Activated naive CD4-positive, alpha-beta T cell treated with anti-CD3 and anti-CD28 coated beads, Interleukin-2, amount 10 ng/mL, durations not matched to agents 7 days and 5 days (primary cell): ENCODE results near the gene DZANK1.
"Not testable (repeated sequence)": the region's sequence is repeated elsewhere in the genome, so short reads cannot be mapped to it uniquely, and the experiment has no call there.

Experiments used
- CTCF ChIA-PET: fragments of 350-600 bp; sonication (Branson Sonifier 250); formaldehyde crosslinking; loops from one replicate; lab custom pipeline; 2021; ENCODE audit warnings: antibody characterized with exemption; lab: Charles Lee
- DNase-seq: peaks from one replicate; pipeline ENCODE4 v3.0.0-alpha.2; 2020
- H3K27ac Mint-ChIP-seq: one replicate; pipeline ENCODE4 v1.8.0; 2021; ENCODE audit warnings: mild to moderate bottlenecking, moderate library complexity, mixed read lengths
- H3K27me3 Mint-ChIP-seq: one replicate; pipeline ENCODE4 v1.8.0; 2021; ENCODE audit warnings: mild to moderate bottlenecking, mixed read lengths
- H3K36me3 Mint-ChIP-seq: one replicate; pipeline ENCODE4 v1.8.0; 2021; ENCODE audit warnings: mixed read lengths
- H3K4me1 Mint-ChIP-seq: one replicate; pipeline ENCODE4 v1.8.0; 2021; ENCODE audit warnings: mixed read lengths
- H3K4me3 Mint-ChIP-seq: one replicate; pipeline ENCODE4 v1.8.0; 2021; ENCODE audit warnings: mild to moderate bottlenecking, moderate library complexity, mixed read lengths
- H3K9me3 Mint-ChIP-seq: one replicate; pipeline ENCODE4 v1.8.0; 2021; ENCODE audit warnings: mixed read lengths

DZANK1 gene

GRCh38 chr20:18466894-18467730, at the start of gene DZANK1, which contains the start of gene POLR3F:
Gene DZANK1 (minus strand): TSS chr20:18467030. CDS start chr20:18465358, 1,672 bp downstream.
Gene POLR3F (plus strand): TSS chr20:18467390. CDS start chr20:18467507, 117 bp downstream.
- Mint-ChIP-seq H3K4me1 (peaks cover 36% of the 10 kb centered on the region), H3K36me3 (peaks cover 5% of the 10 kb centered on the region), H3K9me3 (no peaks in the 10 kb centered on the region), H3K4me3 (peak within 1 kb of the TSS; percentile 94), H3K27ac (peak within 1 kb of the TSS; percentile 90), H3K27me3 (peaks cover 5% of the 10 kb centered on the region)
- DNase-seq, result peak; percentile 96
- CTCF ChIA-PET, result interaction anchor here (1.3 kb wide), 1 partner anchor 30 kb away, joined by 3 read pairs; the partner anchor contains the start of gene RBBP9

GRCh38 chr20:18515973-18516372, 49.1 kb upstream of the DZANK1 start:
- CTCF ChIA-PET, result no interaction called here
- H3K9me3 Mint-ChIP-seq, result no peaks in the 10 kb centered on the region
- H3K4me1 Mint-ChIP-seq, result peaks cover 21% of the 10 kb centered on the region
- DNase-seq, result no peak
- no peak overlapping the region for H3K4me3 Mint-ChIP-seq
- H3K27me3 Mint-ChIP-seq, result no peaks in the 10 kb centered on the region
- no peak overlapping the region for H3K27ac Mint-ChIP-seq
- peaks cover 23% of the 10 kb centered on the region for H3K36me3 Mint-ChIP-seq

GRCh38 chr20:18514127-18514526, 47.3 kb upstream of the DZANK1 start:
- H3K4me3 Mint-ChIP-seq, result no peak overlapping the region
- H3K4me1 Mint-ChIP-seq, result peaks cover 40% of the 10 kb centered on the region
- CTCF ChIA-PET, result interaction anchor here (1.1 kb wide), 1 partner anchor 56 kb away, joined by 3 read pairs; no protein-coding TSS in a partner anchor
- H3K36me3 Mint-ChIP-seq, result peaks cover 38% of the 10 kb centered on the region
- DNase-seq, result no peak
- H3K27ac Mint-ChIP-seq, result no peak overlapping the region
- no peaks in the 10 kb centered on the region for H3K9me3 Mint-ChIP-seq
- H3K27me3 Mint-ChIP-seq, result no peaks in the 10 kb centered on the region

GRCh38 chr20:18513208-18513607, 46.4 kb upstream of the DZANK1 start:
- Mint-ChIP-seq H3K36me3 (peaks cover 43% of the 10 kb centered on the region), H3K27ac (no peak overlapping the region), H3K4me3 (no peak overlapping the region), H3K9me3 (no peaks in the 10 kb centered on the region), H3K27me3 (no peaks in the 10 kb centered on the region), H3K4me1 (peaks cover 48% of the 10 kb centered on the region)
- no peak for DNase-seq
- CTCF ChIA-PET, result interaction anchor here (0.7 kb wide), 1 partner anchor 35 kb away, joined by 3 read pairs; no protein-coding TSS in a partner anchor

- CTCF ChIA-PET, result no interaction called here
- peaks cover 46% of the 10 kb centered on the region for H3K36me3 Mint-ChIP-seq
- H3K4me3 Mint-ChIP-seq, result no peak overlapping the region
- DNase-seq, result no peak
- H3K4me1 Mint-ChIP-seq, result peaks cover 60% of the 10 kb centered on the region
- no peak overlapping the region for H3K27ac Mint-ChIP-seq
- H3K9me3 Mint-ChIP-seq, result no peaks in the 10 kb centered on the region
- no peaks in the 10 kb centered on the region for H3K27me3 Mint-ChIP-seq
These were observed 44.7 kb upstream of the DZANK1 start for GRCh38 chr20:18511571-18511970.

- peaks cover 34% of the 10 kb centered on the region for H3K36me3 Mint-ChIP-seq
- peaks cover 11% of the 10 kb centered on the region for H3K27me3 Mint-ChIP-seq
- DNase-seq, result peak; percentile 98
- peak within 1 kb of the TSS; percentile 100 for H3K27ac Mint-ChIP-seq
- CTCF ChIA-PET, result interaction anchor here (3.5 kb wide), 1 partner anchor 11 kb away, joined by 17 read pairs; the partner anchor contains the start of gene RBBP9
- H3K4me3 Mint-ChIP-seq, result peak within 1 kb of the TSS; percentile 99
- no peaks in the 10 kb centered on the region for H3K9me3 Mint-ChIP-seq
- H3K4me1 Mint-ChIP-seq, result peaks cover 59% of the 10 kb centered on the region
These were observed 40.7 kb upstream of the DZANK1 start, which contains the start of gene SEC23B for GRCh38 chr20:18507218-18508191. Gene SEC23B (plus strand): TSS chr20:18507940. CDS start chr20:18510836, 2,896 bp downstream.

- Mint-ChIP-seq H3K27ac (peak overlapping the region; percentile 100), H3K4me1 (peaks cover 55% of the 10 kb centered on the region), H3K36me3 (peaks cover 31% of the 10 kb centered on the region), H3K9me3 (no peaks in the 10 kb centered on the region), H3K4me3 (peak overlapping the region; percentile 99), H3K27me3 (peaks cover 15% of the 10 kb centered on the region)
- CTCF ChIA-PET, result interaction anchor here (3.5 kb wide), 1 partner anchor 10 kb away, joined by 17 read pairs; the partner anchor contains the start of gene RBBP9
- DNase-seq, result peak; percentile 36
These were observed 39.9 kb upstream of the DZANK1 start for GRCh38 chr20:18506744-18507143.

- Mint-ChIP-seq H3K27ac (no peak overlapping the region), H3K9me3 (no peaks in the 10 kb centered on the region), H3K4me3 (no peak overlapping the region), H3K27me3 (peaks cover 15% of the 10 kb centered on the region), H3K36me3 (peaks cover 10% of the 10 kb centered on the region), H3K4me1 (peaks cover 37% of the 10 kb centered on the region)
- no peak for DNase-seq
- CTCF ChIA-PET, result no interaction called here
These were observed 37.7 kb upstream of the DZANK1 start for GRCh38 chr20:18504479-18505060.

- DNase-seq, H3K27ac Mint-ChIP-seq, H3K9me3 Mint-ChIP-seq, H3K36me3 Mint-ChIP-seq, H3K4me3 Mint-ChIP-seq, CTCF ChIA-PET: not testable (repeated sequence)
- H3K4me1 Mint-ChIP-seq, result peaks cover 22% of the 10 kb centered on the region
- peaks cover 15% of the 10 kb centered on the region for H3K27me3 Mint-ChIP-seq
These were observed 34.8 kb upstream of the DZANK1 start for GRCh38 chr20:18501672-18502071.

GRCh38 chr20:18497603-18498002, 30.8 kb upstream of the DZANK1 start:
- Mint-ChIP-seq H3K4me1 (peaks cover 24% of the 10 kb centered on the region), H3K36me3 (peaks cover 10% of the 10 kb centered on the region), H3K4me3 (peak overlapping the region; percentile 96), H3K27me3 (peaks cover 4% of the 10 kb centered on the region), H3K9me3 (no peaks in the 10 kb centered on the region), H3K27ac (peak overlapping the region; percentile 84)
- no peak for DNase-seq
- CTCF ChIA-PET, result interaction anchor here (1.7 to 3.1 kb wide), 2 partner anchors 9 to 30 kb away, joined by 3 to 17 read pairs; partner anchors contain the start of genes DZANK1, POLR3F and SEC23B

- Mint-ChIP-seq H3K9me3 (no peaks in the 10 kb centered on the region), H3K4me1 (peaks cover 24% of the 10 kb centered on the region), H3K36me3 (peaks cover 10% of the 10 kb centered on the region), H3K4me3 (peak within 1 kb of the TSS; percentile 96), H3K27ac (peak within 1 kb of the TSS; percentile 84), H3K27me3 (peaks cover 3% of the 10 kb centered on the region)
- DNase-seq, result peak; percentile 86
- CTCF ChIA-PET, result interaction anchor here (1.6 to 3.1 kb wide), 3 partner anchors 10 to 30 kb away, joined by 3 to 17 read pairs (median 6); partner anchors contain the start of genes DZANK1, POLR3F and SEC23B
These were observed 30.1 kb upstream of the DZANK1 start, which contains the start of gene RBBP9 for GRCh38 chr20:18496740-18497592. Gene RBBP9 (minus strand): TSS chr20:18497225. CDS start chr20:18497167, 58 bp downstream.

GRCh38 chr20:18496042-18496441, 29.2 kb upstream of the DZANK1 start:
- Mint-ChIP-seq H3K36me3 (peaks cover 14% of the 10 kb centered on the region), H3K9me3 (no peaks in the 10 kb centered on the region), H3K4me3 (peak overlapping the region; percentile 96), H3K27me3 (no peaks in the 10 kb centered on the region), H3K27ac (no peak overlapping the region), H3K4me1 (peaks cover 24% of the 10 kb centered on the region)
- DNase-seq, result no peak
- CTCF ChIA-PET, result interaction anchor here (1.6 to 3.1 kb wide), 2 partner anchors 11 to 13 kb away, joined by 6 to 17 read pairs; partner anchors contain the start of gene SEC23B
